ENCODE results near the gene ABI3BP.

Gene ABI3BP

DNA sequence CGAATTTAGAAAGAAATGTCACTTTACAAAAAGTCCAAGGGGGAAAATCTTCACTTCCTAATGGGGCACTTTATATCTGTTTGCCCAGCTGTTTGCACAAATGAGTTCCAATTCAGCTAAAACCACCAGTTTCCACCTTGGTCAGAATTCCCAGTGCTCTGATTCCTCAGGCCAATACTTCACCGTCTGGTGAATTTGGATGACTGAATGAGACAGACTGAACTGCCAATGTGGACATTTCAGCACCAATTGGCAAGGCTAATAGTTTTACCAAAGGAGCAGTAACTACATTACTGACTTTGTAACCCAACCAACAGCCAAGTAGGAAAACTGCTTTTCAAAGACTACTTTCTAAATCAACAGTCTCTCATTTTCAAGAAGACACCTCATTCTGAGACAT lies 51.8 kb downstream of the ABI3BP start:
- DNase-seq (ENCODE audit: low read depth): no peak

GRCh38 chr3:100941041-100941440 lies 52.2 kb downstream of the ABI3BP start:
- DNase-seq (ENCODE audit: low read depth): no peak

DNA sequence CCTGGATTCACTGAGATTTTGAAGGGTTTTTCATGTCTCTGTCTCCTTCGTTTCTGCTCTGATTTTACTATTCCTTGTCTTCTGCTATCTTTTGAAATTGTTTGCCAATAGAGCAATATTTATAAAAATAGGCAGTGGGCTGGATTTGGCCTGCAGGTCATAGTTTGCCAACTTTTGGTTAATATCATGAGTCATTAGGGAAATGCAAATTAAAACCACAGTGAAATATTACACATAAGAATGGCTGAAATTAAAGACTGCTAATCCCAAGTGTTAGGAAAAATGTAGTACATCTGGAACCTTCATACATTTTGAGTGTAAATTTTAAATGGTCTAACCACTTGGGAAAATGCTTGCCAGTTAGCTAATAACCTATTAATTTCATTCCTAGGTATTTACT lies 56.3 kb downstream of the ABI3BP start:
- no peak for DNase-seq (ENCODE audit: low read depth)

DNA sequence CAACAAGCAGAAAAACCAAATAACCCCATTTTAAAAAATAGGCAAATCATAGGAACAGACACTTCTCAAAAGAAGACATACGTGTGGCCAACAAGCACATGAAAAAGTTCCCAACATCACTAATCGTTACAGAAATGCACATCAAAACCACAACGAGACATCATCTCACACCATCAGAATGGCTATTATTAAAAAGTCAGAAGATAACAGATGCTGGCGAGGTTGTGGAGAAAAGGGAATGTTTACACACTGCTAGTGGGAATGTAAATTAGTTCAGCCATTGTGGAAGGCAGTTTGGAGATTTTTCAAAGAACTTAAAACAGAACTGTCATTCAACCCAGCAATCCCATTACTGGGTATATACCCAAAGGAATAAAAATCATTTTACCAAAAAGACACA lies 60.7 kb downstream of the ABI3BP start:
- DNase-seq (ENCODE audit: low read depth): no peak

DNA sequence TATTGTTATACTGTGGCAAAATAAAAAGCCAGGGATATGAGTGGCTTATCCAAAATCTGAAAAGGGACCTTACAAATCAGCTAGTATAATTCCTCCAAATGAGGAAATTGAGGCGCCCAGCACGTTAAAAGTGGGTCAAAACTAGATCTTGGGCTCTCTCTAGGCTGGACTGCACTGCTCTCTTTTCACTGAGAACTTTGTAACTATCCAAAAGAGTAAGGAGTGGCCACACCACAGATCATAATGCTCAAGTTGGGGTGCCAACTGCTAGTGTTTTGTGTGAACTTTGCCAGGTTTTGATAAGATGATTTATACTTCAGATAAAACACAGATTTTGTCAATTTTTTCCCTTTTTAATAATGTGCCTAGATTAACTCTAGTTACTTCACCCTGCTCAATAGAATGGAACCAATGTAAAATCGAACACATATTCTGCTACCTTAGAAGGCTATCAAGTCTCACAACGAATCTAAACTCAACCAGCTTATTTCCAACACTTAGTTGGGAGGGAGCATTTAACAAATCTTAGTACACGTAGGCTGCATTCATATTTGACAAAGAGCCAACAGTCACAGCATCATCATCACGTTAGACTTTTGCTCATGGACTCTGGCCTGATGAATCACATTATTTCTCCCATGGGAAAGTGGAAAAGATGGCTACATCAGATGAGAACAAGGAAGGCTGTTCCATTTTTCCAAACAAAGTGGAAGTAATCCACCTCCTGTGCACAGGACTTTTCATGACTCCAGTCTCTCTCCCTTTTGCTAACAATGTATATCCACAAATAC lies 64.4 kb downstream of the ABI3BP start:
- DNase-seq (ENCODE audit: low read depth): no peak

DNA sequence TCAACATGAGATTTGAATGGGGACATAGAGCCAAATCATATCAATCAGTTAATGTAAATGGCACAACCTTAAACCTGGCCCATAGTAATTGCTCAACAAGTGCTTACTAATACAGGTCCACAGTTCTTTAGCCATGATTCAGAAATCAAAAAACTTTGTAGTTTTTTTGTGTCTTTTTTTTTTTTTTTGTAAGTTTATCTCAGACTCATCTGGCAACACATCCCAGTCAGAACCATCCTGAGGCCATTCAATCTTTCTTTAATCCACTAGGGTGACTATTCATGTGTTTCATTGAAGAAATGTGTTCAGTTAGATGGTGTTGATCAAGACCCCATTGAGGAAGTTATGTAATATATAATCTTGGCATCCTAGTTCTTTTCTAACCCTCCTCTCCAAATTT lies 65.4 kb downstream of the ABI3BP start:
- no peak for DNase-seq (ENCODE audit: low read depth)

- DNase-seq (ENCODE audit: low read depth): no peak
Observed at GRCh38 chr3:100915706-100916495, 77.3 kb downstream of the ABI3BP start.

DNA sequence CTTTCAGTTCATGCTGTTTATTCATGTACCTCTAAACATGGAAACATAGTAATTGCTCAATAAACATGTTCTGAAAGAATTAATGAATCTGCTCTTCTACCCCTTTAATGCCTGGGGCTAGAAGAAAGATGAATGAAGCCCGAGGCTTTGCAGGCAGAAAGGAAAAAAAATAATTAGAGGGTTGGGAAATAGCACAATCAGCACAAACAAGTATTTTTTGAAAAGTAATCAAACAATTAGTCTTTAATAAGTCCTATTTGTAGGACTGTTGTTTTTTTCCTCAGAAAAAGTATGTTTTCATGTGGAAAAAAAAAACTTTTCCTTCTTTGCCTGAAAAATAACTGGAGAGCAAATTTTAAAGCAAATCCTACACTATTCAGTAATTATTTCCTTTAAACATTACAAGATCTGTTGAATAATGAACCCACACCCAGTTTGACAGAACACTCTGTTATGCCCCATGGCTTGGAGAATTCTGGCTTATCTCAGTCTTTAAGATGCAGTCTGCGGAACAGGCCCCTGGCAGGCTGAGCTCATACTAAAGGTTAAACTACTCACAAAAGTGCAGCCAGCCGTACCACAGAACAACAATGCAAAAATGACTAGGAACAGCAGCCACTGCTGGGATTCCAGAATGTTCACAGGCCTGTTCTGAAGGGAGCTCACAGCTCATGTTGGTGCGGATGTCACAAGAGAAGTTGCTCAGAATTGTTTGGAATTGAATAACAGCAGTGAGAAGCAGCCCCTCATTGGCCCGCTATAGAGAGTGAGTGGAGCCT lies 79.2 kb downstream of the ABI3BP start:
- DNase-seq (ENCODE audit: low read depth): no peak

DNA sequence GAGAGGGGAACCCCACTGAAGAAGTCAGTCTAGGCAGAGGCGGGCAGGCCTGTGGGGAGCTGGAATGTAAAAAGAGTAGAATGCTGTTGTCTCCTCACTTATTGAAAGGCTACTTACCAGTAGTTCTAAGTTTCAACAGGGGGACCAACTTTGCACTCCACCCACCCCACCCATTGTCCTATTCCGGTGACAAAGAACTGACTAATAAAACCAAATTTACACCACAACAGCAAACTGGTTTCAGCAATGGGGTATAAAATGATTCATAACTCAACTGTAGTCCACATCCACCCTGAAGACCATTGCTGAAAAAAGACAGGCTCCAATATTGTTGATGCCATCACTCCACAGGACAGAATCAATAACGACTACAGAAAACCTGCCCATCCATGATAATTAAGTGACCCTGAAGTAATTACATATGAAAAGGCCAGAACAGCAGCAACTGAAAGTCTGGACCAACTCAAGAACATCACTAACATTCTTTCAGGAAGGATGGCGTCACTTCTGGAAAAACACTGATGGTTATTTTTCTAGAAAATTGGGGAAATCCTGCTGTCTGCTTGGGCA lies 80.2 kb downstream of the ABI3BP start:
- DNase-seq (ENCODE audit: low read depth): no peak

GRCh38 chr3:100912571-100912970 lies 80.7 kb downstream of the ABI3BP start:
- DNase-seq (ENCODE audit: low read depth): no peak

- DNase-seq (ENCODE audit: low read depth): no peak
Observed at GRCh38 chr3:100911956-100912355, 81.3 kb downstream of the ABI3BP start.

DNA sequence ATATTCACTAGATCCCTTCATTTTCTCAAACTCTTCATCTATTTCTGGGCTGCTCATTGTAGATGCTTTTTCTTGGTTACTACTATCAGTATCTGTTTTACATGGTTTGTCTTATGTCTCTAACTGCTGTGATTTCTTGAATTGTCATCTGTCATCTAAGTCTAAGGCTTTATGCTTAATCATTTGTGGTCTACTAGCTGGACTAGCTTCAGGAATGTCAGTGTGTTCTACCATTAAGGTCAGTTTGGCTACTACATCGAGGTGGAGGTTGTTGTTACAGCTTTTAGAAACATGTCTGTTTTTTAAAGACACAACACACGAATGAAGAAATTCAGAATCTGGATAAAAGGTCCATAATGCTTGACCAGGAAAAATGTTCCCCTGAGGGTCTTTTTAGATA lies 82.2 kb downstream of the ABI3BP start:
- no peak for DNase-seq (ENCODE audit: low read depth)

DNA sequence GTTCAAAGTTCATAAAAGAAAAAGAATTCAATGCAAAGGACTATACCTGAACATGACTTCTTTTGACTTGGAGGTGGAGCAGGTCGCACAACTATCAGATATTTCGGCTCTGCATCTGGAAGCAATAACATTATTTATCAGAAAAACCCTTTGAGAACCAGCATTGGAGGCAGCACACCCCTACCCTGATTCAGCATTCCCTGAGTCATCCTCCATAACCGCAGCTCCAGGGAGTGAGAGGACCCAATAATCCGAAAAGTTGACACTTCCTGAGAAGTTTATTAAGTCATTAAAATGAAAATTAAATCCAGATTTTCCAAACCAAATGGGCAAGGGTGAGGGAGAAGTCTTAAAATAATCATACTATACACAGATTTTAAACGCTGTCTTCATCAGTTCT lies 90.6 kb downstream of the ABI3BP start:
- no peak for DNase-seq (ENCODE audit: low read depth)

DNA sequence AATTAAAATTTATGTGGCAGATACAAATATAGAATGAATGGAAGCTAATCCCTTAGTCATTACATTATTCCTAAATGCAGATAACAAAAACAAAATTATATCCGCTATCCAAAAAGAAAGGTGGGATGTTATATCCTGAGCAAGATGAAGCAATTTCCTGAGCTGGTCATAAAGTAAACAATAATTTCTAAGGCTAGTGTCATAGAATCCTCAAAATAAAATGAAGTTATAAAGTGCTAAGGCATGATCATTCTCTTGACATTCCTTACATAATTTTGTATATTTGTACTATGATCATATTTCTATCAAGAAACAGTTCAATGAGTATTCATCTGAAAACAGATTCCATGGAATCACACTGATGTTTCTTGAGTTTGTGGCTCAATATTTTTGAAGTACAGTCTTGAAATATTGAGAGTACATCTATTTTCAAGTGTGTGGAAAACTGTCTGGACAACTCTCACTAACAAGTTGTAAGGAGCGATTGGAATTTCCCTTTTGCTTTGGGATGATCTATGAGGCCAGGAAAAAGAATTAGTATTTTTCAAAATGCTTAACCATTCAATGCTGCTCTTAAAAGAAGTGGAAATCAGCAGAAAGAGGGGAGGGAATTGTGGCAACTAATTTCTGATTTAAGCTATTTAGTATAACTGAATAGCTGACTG lies 92.4 kb downstream of the ABI3BP start:
- no peak for DNase-seq (ENCODE audit: low read depth)

DNA sequence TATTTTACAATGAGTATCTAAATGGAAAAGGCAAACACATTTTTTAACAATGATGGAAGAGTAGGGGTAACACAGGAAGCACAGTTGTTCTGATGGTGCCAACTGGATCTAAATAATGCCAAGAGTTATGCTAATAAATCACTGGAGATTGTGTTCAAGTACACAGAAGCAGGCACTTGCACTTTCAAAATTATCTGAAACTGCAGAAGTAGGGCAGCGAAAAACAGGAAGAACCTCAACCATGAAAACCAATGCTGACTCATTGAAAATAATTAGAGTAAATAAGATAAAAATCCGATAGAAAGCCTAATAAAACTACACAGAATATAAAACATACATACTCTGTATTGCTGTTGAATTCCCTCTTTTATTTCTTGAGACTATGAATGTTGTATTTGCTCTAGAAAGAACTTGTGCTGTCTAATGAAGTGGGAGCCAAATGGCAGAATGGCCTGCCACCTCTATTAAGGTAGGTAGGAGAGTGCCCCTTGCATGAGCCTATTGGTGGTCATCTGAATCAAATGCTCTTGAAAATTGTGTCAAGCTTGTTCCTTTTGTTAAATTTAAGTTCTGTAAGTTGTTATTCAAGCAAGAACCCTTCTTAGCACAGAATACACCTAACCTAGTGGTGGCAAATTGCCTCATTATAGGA lies 93.7 kb downstream of the ABI3BP start:
- DNase-seq (ENCODE audit: low read depth): no peak

- no peak for DNase-seq (ENCODE audit: low read depth)
Observed at GRCh38 chr3:100898681-100899080, 94.5 kb downstream of the ABI3BP start.

GRCh38 chr3:100896994-100897393 lies 96.2 kb downstream of the ABI3BP start:
- no peak for DNase-seq (ENCODE audit: low read depth)

DNA sequence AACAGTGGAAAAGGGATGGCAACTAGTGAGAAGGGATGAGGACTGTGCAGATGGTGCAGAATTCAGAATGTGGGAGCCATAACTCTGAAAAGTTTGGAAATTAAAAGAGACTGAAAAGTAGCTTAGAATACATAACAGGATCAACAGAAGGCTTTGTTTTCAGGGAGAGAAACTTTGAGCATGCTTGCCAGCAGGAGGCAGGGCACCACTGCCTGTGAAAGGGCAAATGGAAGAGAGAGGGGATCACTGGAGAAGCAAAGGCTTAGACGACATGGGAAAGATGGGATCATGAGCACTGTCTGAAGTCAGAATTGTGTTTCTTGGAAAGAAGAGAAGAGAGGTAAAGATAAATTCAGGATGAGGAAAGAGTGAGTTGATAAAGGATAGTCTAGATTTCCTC lies 99.6 kb downstream of the ABI3BP start:
- DNase-seq (ENCODE audit: low read depth): no peak

- DNase-seq (ENCODE audit: low read depth): no peak
Observed at GRCh38 chr3:100893108-100893507, 100.1 kb downstream of the ABI3BP start.

- no peak for DNase-seq (ENCODE audit: low read depth)
Observed at GRCh38 chr3:100891827-100892226, 101.4 kb downstream of the ABI3BP start.

GRCh38 chr3:100891033-100891432 lies 102.2 kb downstream of the ABI3BP start:
- DNase-seq (ENCODE audit: low read depth): no peak

Data from stimulated activated CD8-positive, alpha-beta memory T cell treated with anti-CD3 and anti-CD28 coated beads, Interleukin-12 subunit alpha, Interleukin-12 subunit beta, amount 100 ng/mL, for 1 hour (primary cell).